ENCODE data around the gene KANK3. TPM values are rescaled to one million over a fixed set of nuclear protein-coding genes. Genes with fewer than 3 reads are reported as not detected.

Gene KANK3
- total RNA-seq, 1 experiment from 2014 or later, result 7.7 TPM

GRCh38 chr19:8311461-8312260 lies 31.4 kb downstream of the KANK3 start:
- Mint-ChIP-seq H3K4me1 (peaks cover 16% of the 10 kb centered on the region in 2 experiments), H3K4me3 (no peak overlapping the region), H3K27ac (no peak overlapping the region), H3K36me3 (ENCODE audit: insufficient read depth in 1 of 3, low read depth in 3 of 3) (peaks cover 32 to 58% (median 47%) of the 10 kb centered on the region in 3 experiments), H3K9me3 (no peaks in the 10 kb centered on the region), H3K27me3 (ENCODE audit: low read depth) (no peaks in the 10 kb centered on the region)
- Histone ChIP-seq H4K5ac (ENCODE audit: insufficient read length, low read depth, low read length) (no peak overlapping the region), H2BK120ac (ENCODE audit: low read depth, low read length, poor library complexity, severe bottlenecking) (no peak overlapping the region), H3K79me1 (ENCODE audit: insufficient read depth, low read depth, low read length, poor library complexity, severe bottlenecking) (no peaks in the 10 kb centered on the region), H2BK20ac (ENCODE audit: low read depth, low read length, poor library complexity, severe bottlenecking) (no peak overlapping the region), H2BK5ac (ENCODE audit: insufficient read length, low read length) (no peak overlapping the region), H3K4ac (ENCODE audit: low read depth, low read length) (no peak overlapping the region), H4K8ac (replicated peaks; ENCODE audit: insufficient read length, low read depth, low read length) (no peak overlapping the region), H2BK15ac (ENCODE audit: low read depth, low read length) (no peak overlapping the region), H3K27me3 (ENCODE audit: insufficient read depth, low read length) (no peaks in the 10 kb centered on the region), H3T11ph (ENCODE audit: low read length) (no peak overlapping the region), H3K79me2 (ENCODE audit: insufficient read depth, low read length) (no peaks in the 10 kb centered on the region; the same call in 1 of the 2 replicates), H3K4me2 (ENCODE audit: insufficient read depth, insufficient read length, low read length) (no peak overlapping the region), H3K9me3 (ENCODE audit: control insufficient read depth, low read depth, low read length) (no peaks in the 10 kb centered on the region), H3K23me2 (ENCODE audit: insufficient read length, low read depth, low read length, poor library complexity, severe bottlenecking) (peaks cover 11% of the 10 kb centered on the region), H3K18ac (ENCODE audit: insufficient read length, low read depth, low read length) (no peak overlapping the region), H4K20me1 (ENCODE audit: control insufficient read depth, insufficient read depth, insufficient read length) (no peaks in the 10 kb centered on the region), H3K9ac (ENCODE audit: extremely low read depth, insufficient read length, low read length) (no peak overlapping the region), H2AK5ac (ENCODE audit: insufficient read length, low read length) (no peak overlapping the region), H4K91ac (ENCODE audit: insufficient read length, low read depth, low read length) (no peak overlapping the region), H3K23ac (ENCODE audit: insufficient read length, low read depth, low read length) (no peak overlapping the region), H3K27ac (ENCODE audit: insufficient read length, low read depth, low read length) (no peak overlapping the region), H3K4me1 (ENCODE audit: insufficient read depth, low read length) (no peaks in the 10 kb centered on the region; the same call in 1 of the 2 replicates), H3K14ac (ENCODE audit: insufficient read depth, low read length) (no peak overlapping the region), H2BK12ac (ENCODE audit: insufficient read length, low read depth, low read length) (no peak overlapping the region), H3K56ac (ENCODE audit: insufficient read length, low read depth, low read length) (no peak overlapping the region), H2AFZ (ENCODE audit: low read length) (no peak overlapping the region)
- no CpG with 5 or more reads among the region's 16 CpGs for WGBS (ENCODE audit: extremely low coverage, insufficient read length, low lambda C conversion rate)
- DNase-seq, result no peak
- TF ChIP-seq, protein P1, sequence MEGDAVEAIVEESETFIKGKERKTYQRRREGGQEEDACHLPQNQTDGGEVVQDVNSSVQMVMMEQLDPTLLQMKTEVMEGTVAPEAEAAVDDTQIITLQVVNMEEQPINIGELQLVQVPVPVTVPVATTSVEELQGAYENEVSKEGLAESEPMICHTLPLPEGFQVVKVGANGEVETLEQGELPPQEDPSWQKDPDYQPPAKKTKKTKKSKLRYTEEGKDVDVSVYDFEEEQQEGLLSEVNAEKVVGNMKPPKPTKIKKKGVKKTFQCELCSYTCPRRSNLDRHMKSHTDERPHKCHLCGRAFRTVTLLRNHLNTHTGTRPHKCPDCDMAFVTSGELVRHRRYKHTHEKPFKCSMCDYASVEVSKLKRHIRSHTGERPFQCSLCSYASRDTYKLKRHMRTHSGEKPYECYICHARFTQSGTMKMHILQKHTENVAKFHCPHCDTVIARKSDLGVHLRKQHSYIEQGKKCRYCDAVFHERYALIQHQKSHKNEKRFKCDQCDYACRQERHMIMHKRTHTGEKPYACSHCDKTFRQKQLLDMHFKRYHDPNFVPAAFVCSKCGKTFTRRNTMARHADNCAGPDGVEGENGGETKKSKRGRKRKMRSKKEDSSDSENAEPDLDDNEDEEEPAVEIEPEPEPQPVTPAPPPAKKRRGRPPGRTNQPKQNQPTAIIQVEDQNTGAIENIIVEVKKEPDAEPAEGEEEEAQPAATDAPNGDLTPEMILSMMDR (conservative IDR thresholded peaks at IDR 0.05), result no peak
